GM12874 (cell line): ENCODE measurements around the gene LRRC47.

Experiments
- TF ChIP-seq, protein P1 (sequence below): IDR thresholded peaks from 2 replicates; pipeline ENCODE4 v1.5.1; 2011; ENCODE audit warnings: low read depth, mild to moderate bottlenecking, control low read depth, low read length, moderate library complexity; ENCODE audit not compliant: insufficient read depth

LRRC47 gene

DNA sequence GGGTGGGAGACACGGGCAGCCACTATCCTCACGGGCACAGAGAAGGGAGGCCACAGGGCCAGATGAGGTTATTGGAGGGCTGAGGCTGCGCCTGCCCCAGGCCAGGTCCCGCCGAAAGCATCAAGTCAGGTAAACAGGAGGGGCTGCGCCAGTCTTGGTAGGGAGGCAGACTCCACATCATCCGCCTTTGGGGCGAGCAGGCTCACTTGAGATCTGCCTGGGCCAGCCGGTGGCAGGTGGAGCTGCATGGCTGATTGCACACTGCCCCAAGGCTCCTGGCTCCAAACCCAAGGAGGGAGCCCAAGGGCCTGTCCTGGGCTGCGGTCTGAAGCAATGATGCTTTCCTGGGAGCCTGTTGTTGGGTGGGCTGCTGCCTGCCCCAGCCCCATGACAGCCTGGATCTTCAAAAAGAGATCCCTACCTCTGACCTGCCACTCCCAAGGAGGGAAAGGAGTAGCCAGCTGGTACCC, 19.2 kb downstream of the LRRC47 start:
- TF ChIP-seq, protein P1, sequence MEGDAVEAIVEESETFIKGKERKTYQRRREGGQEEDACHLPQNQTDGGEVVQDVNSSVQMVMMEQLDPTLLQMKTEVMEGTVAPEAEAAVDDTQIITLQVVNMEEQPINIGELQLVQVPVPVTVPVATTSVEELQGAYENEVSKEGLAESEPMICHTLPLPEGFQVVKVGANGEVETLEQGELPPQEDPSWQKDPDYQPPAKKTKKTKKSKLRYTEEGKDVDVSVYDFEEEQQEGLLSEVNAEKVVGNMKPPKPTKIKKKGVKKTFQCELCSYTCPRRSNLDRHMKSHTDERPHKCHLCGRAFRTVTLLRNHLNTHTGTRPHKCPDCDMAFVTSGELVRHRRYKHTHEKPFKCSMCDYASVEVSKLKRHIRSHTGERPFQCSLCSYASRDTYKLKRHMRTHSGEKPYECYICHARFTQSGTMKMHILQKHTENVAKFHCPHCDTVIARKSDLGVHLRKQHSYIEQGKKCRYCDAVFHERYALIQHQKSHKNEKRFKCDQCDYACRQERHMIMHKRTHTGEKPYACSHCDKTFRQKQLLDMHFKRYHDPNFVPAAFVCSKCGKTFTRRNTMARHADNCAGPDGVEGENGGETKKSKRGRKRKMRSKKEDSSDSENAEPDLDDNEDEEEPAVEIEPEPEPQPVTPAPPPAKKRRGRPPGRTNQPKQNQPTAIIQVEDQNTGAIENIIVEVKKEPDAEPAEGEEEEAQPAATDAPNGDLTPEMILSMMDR, result no peak

DNA sequence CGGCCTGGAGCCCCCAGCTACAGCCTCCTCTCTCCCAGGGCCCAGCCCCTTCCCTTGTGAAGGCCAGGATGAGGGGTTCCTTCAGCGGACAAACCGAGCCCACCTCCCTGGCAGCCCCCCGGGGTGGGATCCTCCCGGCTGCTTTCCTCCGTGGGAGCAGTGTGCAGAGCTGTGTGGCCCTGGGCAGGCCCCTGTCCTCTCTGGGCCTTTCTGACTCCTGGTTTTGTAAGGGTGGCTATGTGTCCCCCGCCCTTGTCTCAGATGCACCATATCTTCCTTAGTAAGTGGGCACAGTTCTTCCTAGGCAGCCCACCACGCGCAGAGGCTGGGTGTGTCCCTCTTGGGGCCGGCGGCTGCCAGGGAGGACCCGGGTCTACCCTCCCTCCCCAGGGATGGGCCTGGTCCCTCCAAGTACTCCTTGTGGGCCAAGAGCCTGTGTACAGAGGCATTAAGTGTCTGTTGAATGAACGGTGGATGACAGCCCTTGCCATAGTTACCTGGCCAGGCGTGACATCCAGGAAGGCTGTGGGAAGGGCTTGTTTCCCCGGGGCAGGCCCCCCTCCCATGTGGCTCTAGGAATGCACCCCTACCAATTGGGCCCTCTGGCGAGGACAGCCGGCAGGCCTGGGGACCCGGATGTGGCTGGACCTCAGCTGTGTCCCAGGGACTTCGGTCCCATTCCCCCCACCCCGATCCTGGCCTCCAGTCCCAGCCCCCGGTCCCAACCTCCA, 19.9 kb downstream of the LRRC47 start:
- TF ChIP-seq, protein P1, result no peak

DNA sequence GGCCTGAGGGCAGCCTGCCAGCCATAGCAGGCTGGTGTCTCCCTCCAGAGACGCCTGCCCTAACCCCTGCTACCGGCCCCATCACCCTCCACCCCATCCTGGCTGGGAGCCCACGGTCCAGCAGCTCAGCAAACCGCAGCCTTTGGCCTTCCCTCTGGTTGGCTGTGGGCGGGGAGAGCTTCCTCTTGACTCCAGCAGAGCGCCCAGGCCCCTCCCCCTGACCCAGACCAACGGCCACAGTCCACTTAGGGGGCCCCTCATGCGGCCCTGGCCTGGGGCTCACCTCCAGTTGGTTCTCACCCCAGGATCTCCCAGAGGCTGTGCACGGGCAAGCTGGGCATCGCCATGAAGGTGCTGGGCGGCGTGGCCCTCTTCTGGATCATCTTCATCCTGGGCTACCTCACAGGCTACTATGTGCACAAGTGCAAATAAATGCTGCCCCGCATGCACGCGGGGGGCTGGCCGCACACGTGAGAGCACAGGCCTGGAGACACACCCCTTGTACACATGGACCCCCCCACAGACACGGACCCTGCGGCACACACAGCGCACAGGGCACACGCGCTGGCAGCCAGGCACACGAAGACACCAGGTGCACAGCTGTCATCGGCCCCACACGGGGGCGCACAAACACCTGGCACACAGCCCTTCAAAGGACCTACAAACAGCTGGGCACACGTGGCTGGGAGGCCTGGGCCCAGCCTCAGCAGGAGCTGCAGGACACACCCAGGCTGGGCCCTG, 20.6 kb downstream of the LRRC47 start:
- TF ChIP-seq, protein P1, result peak; percentile 78

DNA sequence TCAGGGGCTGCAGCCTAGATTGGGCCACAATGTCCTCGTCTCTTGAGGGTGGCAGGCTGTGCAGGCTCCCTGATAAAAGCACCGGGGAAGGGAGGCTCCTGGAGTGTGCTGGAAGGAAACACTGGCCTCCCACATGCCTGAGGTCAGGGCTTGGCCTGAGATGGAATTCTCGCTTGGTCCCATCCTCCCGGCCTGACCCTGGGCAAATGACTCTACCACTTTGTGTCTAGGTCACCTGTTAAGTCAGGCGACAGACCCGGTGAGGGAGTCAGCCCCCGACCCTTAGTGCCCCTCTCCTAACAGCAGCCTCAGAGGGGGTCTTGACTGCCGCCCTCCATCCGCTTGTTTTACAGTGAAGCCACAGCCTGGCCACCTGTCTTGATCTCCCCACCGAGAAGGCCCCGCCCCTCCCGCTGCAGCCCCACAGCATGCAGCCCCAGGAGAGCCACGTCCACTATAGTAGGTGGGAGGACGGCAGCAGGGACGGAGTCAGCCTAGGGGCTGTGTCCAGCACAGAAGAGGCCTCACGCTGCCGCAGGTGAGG, 21.3 kb downstream of the LRRC47 start:
- TF ChIP-seq, protein P1, result no peak

DNA sequence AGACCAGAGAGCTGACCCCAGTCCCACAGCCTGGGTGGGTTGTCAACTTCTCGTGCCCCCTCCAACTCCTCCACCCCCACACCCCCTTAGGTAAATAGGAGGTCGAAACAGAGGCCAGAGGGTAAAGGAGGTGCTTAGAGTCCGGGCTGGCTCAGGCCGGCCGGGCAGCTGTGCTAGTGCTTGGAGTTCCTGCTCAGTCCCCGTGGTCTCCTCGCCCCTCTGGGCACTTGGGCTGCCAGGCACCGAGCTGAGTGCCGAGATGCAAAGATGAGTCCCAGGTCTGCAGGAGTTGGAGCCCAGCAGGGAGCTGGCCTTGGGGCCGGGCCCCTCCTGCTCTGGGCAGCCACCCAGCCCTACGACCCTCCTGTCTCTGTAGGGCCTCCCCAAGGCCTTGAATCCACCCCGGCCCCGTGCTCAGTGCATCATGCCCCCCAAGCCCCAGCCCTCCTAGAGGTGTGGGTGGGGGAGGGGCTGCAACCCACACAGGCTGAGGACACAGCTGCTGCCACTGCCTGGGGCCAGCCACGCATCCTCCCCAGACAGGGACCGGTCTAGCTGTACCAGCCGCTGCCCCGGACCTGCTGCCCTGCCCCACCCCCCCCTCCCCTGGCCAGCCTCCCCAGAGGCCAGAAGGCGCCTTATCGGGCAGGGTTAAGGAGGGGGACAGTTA, 21.9 kb downstream of the LRRC47 start:
- TF ChIP-seq, protein P1, result no peak

DNA sequence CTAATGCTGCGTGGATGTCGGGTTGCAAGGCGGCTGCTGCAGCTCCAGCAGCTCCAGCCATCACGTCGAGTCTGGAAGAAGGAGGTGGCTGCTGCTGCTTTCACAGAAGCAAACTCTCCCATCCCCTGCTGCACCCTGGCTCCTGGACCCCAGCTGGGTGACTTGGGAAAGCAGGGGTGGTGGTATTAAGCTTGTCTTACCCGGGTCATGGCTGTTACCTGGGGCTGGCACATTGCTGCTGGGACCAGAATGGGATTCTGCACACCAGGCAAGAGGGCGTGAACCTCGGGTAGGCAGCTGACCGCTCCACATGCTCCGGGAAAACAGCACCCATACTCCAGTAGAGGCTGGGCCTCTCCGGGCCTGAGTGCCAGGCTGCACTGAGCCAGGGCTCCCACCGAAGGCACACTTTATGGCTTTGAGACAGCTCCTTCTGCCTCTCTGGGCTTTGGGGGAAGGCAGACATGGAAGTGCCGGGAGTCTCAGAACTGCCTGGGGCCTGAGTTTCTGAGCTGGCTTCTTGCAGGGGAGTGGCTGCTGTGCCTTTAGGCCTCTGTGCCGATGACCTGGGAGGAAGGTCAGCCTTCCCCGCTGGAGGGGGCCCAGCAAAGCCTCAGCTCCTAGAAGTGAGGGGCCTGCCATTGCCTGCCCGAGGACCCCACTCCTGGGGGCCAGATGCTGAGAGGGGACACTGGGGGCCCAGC, 22.6 kb downstream of the LRRC47 start:
- TF ChIP-seq, protein P1, result no peak
